ENCODE measurements around the gene KCNG2. TPM values are rescaled to one million over a fixed set of nuclear protein-coding genes. Genes with fewer than 3 reads are reported as not detected.

The KCNG2 gene
- total and polyA plus RNA-seq, 2 of the 8 experiments (the other 6 are each of a cell fraction or from before 2014, with no cell fraction given), result 0.19 to 0.74 TPM

GRCh38 chr18:79766308-79766707 is 31.4 kb upstream of the KCNG2 start (continued):
- TF ChIP-seq CTCF (IDR thresholded peaks at IDR 0.05; ENCODE audit: control extremely low read depth in 1 of 3, insufficient read depth in 1 of 3, low read depth in 1 of 3, low read length in 3 of 3), result no peak
- TF ChIP-seq SAP30 (IDR thresholded peaks at IDR 0.05; ENCODE audit: insufficient read depth, insufficient replicate concordance, low read length), result no peak
- TF ChIP-seq YY1 (IDR thresholded peaks at IDR 0.05; ENCODE audit: low read depth, low read length), result no peak
- no peak for TF ChIP-seq CEBPB (IDR thresholded peaks at IDR 0.05; ENCODE audit: low read depth, low read length)
- no peak for TF ChIP-seq NANOG (IDR thresholded peaks at IDR 0.05; ENCODE audit: insufficient read depth, low read depth, low read length, poor library complexity, severe bottlenecking)

Measured in H1 (cell line).